ENCODE results near the gene ERN2. TPM values are rescaled to one million over a fixed set of nuclear protein-coding genes. Genes with fewer than 3 reads are reported as not detected.

Gene ERN2
- total and polyA plus RNA-seq, 2 of the 4 experiments (the other 2 are of a cell fraction) = 0.39 to 0.54 TPM

- POLR2A ChIA-PET (ENCODE audit: unreplicated experiment) = interaction anchor here (0.6 kb wide), 1 partner anchor 244 kb away, joined by 3 read pairs; no protein-coding TSS in a partner anchor
- no TSS peak for BruUV-seq (replicated peaks)
- TF ChIP-seq RAD21 (IDR thresholded peaks at IDR 0.05; ENCODE audit: low read length) = no peak
- no peak for TF ChIP-seq NFE2L2 (IDR thresholded peaks at IDR 0.05; ENCODE audit: low read depth, low read length)
- no peak for TF ChIP-seq FOS (IDR thresholded peaks at IDR 0.05; ENCODE audit: low read depth, low read length)
- TF ChIP-seq USF2 (IDR thresholded peaks at IDR 0.05; ENCODE audit: low read depth, low read length) = no peak
- no peak for TF ChIP-seq RFX5 (IDR thresholded peaks at IDR 0.05; ENCODE audit: low read depth, low read length)
- TF ChIP-seq POLR2A (IDR thresholded peaks at IDR 0.05; ENCODE audit: low read depth, low read length) = no peak
- TF ChIP-seq ELK1 (IDR thresholded peaks at IDR 0.05; ENCODE audit: borderline replicate concordance, low read depth, low read length) = no peak
- no peak for TF ChIP-seq SMC3 (IDR thresholded peaks at IDR 0.05; ENCODE audit: low read depth, low read length)
- no peak for TF ChIP-seq BHLHE40 (IDR thresholded peaks at IDR 0.05; ENCODE audit: low read depth, low read length)
- no peak for TF ChIP-seq MXI1 (IDR thresholded peaks at IDR 0.05; ENCODE audit: borderline replicate concordance, low read depth, low read length)
- TF ChIP-seq CEBPB (IDR thresholded peaks at IDR 0.05; ENCODE audit: low read depth, low read length) = no peak
- TF ChIP-seq MAZ (IDR thresholded peaks at IDR 0.05; ENCODE audit: borderline replicate concordance, low read depth, low read length) = no peak
Measured at GRCh38 chr16:23694644-23695373, 18.2 kb downstream of the ERN2 start.

More at GRCh38 chr16:23694644-23695373, 18.2 kb downstream of the ERN2 start:
- CTCF ChIA-PET = no interaction called here
- peak overlapping the region; percentile 74 for H4K5ac ChIP-seq (ENCODE audit: low read depth, low read length)
- H3K79me1 ChIP-seq (ENCODE audit: low read depth in 1 of 2, low read length in 2 of 2) = no peaks in the 10 kb centered on the region
- intact Hi-C loops (cut with micrococcal nuclease) (no loop called here), dilution Hi-C loops (cut with HindIII; ENCODE audit: low sequenced_read_pairs, unreplicated experiment) (no loop called here), in situ Hi-C loops (cut with MboI; ENCODE audit: low sequenced_read_pairs) (loop anchor here (25.0 kb wide), 1 partner anchor 817 kb away; no protein-coding TSS in a partner anchor)
- no peak overlapping the region for H3K4ac ChIP-seq (ENCODE audit: low read depth, low read length)
- no peak overlapping the region for H2BK15ac ChIP-seq (ENCODE audit: low read depth, low read length)
- no peak overlapping the region for H2AK5ac ChIP-seq (ENCODE audit: low read depth, low read length)
- H3K23ac ChIP-seq (ENCODE audit: low read depth, low read length) = peak overlapping the region; percentile 17; the same call in 1 of the 2 replicates
- peak overlapping the region; percentile 63 to 78; a peak in 3 of 4 replicates for H4K8ac ChIP-seq (ENCODE audit: low read depth in 2 of 2, low read length in 2 of 2)
- WGBS, 2 experiments (ENCODE audit: extremely low coverage in 2 of 2, insufficient read length in 1 of 2) = 35% methylated on average over 11 of the region's 32 CpGs; no CpG with 5 or more reads in 1 of the 2 experiments
- peak overlapping the region; percentile 94 for H2AFZ ChIP-seq (replicated peaks; ENCODE audit: low read length, poor library complexity)
- H3K14ac ChIP-seq (replicated peaks; ENCODE audit: low read depth, low read length) = peak overlapping the region; percentile 44
- H3K9me3 ChIP-seq (ENCODE audit: control insufficient read depth, insufficient read depth, low read length) = no peaks in the 10 kb centered on the region
- H2BK20ac ChIP-seq (ENCODE audit: low read depth, low read length) = no peak overlapping the region
- H2AK9ac ChIP-seq (replicated peaks; ENCODE audit: low read depth, low read length, poor library complexity) = peak overlapping the region; percentile 52
- no peaks in the 10 kb centered on the region for H4K20me1 ChIP-seq (ENCODE audit: insufficient read depth, low read length)
- DNase-seq (peak; percentile 38), ATAC-seq (ENCODE audit: low read depth) (peak; percentile 65)
- peaks cover 11% of the 10 kb centered on the region for H3K4me1 ChIP-seq (ENCODE audit: control insufficient read depth, insufficient read depth, low read length)
- peak overlapping the region; percentile 50; the same call in 1 of the 2 replicates for H3K4me2 ChIP-seq (ENCODE audit: low read depth, low read length)
- H3K27ac ChIP-seq (ENCODE audit: insufficient read depth, low read length) = no peak overlapping the region; the same call in 1 of the 2 replicates
- no peak overlapping the region for H3K56ac ChIP-seq (ENCODE audit: extremely low read depth, insufficient read depth, low read length)
- H3K27me3 ChIP-seq (ENCODE audit: control insufficient read depth, insufficient read depth, low read length) = no peaks in the 10 kb centered on the region
- H3K36me3 ChIP-seq (ENCODE audit: control insufficient read depth, insufficient read depth, low read length) = peaks cover 13% of the 10 kb centered on the region
- H3K18ac ChIP-seq (ENCODE audit: low read depth, low read length) = peak overlapping the region; percentile 5; the same call in 1 of the 2 replicates
- H2BK120ac ChIP-seq (ENCODE audit: low read depth, low read length) = no peak overlapping the region
- peaks cover 4% of the 10 kb centered on the region; the same call in 1 of the 2 replicates for H3K9me1 ChIP-seq (ENCODE audit: insufficient read depth, low read length)
- no peak overlapping the region for H2BK5ac ChIP-seq (ENCODE audit: low read depth, low read length, poor library complexity, severe bottlenecking)
- peak overlapping the region; percentile 41; the same call in 1 of the 2 replicates for H4K91ac ChIP-seq (ENCODE audit: insufficient read depth, low read depth, low read length)
- H3K4me3 ChIP-seq (ENCODE audit: insufficient read depth, low read depth, low read length) = no peak overlapping the region
- H3K9ac ChIP-seq (ENCODE audit: low read depth, low read length) = 0 out of 2 replicates have a peak overlapping the region, but pooled peaks have one; percentile 9
